Measurements from ENCODE around the gene ANK3.

DNA sequence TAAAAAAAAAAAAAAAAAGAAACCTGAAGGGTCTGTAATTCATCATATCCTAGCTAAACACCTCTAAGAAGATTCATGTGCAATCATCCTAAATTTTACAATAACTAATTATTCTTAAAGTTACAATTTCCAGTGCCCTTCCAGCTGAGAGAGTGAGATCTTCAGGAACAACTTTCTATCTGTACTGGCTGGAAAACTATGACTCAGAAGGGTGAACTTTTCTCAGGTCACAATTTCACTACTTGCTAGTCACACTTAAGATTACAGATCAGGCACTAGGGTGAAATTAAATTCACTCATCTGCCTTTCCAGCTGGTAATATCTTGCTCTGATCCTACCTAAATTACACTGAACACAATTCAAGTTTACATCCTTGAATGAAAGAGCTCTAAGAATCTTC lies 158.8 kb downstream of the ANK3 start:
- TF ChIP-seq GATA2 (IDR thresholded peaks at IDR 0.05; ENCODE audit: low read depth, low read length) (no peak), GATA3 (IDR thresholded peaks at IDR 0.05; ENCODE audit: low read depth, low read length) (no peak)
